NCI-H748 (cell line): ENCODE data around the gene WNT7B.

ENCODE experiments used
- DNase-seq: peaks from one replicate; lab custom pipeline; 2025; ENCODE audit not compliant: unreplicated experiment; lab: John Stamatoyannopoulos, UW

The WNT7B gene

DNA sequence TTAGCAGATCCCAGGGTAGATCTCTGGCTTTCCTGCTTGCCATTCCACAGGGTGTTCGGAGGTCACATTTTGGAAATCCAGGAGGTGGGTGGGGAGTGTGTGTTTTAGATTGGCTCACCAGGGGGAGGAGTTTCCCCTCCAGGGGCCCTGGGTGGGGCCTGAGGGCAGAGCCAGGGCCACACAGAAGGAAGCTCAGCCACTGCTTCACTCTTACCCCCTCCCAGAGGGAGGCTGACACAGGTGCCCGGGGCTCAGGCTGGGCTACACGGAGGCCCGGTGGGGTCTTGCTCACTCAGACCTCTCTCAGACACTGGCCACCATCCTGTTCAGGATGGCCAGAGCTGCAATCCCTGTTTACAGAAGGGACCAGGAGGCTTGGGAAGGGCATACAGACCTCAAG, 2.5 kb downstream of the WNT7B start:
- DNase-seq, result no peak

DNA sequence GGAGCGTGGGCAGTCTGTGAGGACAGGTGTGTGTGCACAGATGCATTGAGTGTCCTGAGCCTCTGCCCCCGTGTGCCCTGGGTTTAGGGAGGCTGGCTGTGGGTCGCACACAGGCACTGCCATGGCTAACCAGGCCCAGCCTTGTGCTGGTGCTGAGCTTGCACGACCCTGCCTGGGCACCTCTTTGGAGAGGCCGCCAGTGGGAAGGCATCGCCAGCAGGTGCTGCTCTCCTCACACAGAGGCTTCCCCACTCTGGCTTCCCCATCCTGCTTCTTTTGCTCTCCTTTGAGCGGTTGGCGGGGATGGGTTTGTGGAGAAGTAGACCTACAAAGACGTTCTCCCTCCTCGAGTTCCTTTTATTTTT, 4.1 kb downstream of the WNT7B start:
- DNase-seq, result no peak

GRCh38 chr22:45972091-45972888, 4.7 kb downstream of the WNT7B start:
- no peak for DNase-seq

DNA sequence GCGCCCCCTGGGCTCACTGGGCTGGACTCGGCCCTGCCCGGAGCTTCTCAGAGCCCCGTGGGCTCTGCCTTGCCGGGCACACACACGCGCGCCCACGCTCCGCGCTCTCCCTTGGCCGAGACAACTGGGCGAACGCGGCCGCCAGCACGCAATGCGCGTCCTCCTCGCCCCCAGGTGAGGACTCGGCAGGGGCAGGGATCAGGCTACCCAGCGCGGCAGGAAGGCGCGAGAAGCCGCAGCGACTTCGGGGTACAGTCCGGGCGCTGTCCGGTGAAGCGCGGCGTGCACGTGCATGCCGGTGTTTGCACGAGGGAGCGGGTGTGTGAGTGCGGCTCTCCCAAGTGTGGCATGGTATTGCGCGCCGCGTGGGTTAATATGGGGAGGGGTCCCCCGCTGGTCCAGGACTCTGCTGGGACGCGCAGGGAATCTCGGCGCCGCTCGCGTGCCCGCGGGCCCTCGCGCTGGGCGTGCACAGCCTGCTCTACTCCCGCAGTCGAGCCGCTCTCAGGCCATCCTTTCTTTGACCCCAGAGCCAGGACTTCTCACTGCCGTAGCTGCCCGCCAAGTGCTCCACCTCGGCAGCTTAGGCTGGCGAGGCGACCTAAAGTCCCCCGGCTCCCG, 5.4 kb downstream of the WNT7B start:
- no peak for DNase-seq

DNA sequence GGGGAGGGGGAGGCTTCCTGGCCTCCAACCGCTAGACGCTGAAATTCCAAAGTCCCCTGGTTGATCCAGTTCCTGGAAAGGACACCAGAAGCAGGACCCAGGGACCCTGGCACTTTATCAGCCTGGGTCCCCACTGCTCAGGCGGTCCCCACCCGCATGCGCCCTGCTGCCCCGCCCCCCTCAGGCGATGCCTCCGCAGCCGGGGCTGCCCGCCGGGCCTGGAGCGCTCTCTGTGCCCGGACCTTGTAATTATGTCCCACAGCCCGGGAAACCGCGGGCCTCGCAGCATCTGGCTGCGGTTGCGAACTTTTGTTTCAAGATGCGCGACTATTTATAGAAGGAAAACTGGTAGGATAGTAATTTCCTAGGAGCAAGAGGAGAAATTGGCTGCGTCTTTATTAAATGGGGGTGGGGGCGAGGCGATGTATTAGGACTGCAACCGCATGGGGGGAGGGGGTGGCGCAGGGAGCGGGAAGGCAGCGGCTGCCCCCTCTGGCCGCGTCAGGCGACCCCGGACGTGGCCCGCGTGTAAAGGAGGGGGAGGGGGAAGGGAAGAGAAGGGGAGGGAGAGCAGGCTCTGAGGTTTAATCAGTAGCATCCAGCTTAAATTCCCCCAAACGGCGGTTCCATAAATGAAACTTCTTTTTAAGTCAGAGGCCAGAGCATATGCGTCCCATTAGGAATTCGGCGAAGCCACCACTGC, 6.1 kb downstream of the WNT7B start:
- DNase-seq, result peak; percentile 43

DNA sequence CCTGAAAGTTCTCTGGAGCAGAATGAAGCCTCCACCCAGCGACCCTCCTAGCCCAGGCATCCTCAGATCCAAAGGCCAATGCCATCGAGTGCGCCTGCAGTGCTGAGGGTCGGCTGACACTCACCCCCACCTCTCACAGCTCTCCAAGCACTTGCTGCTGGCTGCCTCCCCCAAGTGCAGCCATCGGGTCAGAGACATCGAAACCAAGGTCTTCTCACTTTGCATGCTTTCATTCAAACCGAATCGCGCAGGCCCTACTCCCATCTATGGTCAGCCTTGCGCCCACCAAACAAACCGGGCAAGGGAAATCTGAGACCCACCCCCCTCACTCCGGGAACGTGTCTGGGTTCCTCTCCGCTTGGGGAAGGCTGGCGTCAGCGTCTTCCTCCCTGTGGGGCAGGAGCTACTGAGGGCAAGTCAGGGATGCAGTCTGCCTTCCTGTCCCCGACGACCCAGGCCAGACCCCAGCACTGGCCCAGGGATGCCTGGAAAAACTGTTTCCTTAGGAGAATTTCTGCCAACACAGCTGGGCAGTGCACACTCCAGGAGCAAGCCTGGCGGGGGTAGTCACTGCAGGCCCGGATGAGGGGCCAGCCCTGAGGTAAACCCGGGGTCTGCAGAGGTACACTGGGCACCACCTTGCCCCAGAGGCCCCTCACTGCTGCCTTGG, 7.0 kb downstream of the WNT7B start:
- no peak for DNase-seq

GRCh38 chr22:45969414-45969799, 7.6 kb downstream of the WNT7B start:
- DNase-seq, result no peak

DNA sequence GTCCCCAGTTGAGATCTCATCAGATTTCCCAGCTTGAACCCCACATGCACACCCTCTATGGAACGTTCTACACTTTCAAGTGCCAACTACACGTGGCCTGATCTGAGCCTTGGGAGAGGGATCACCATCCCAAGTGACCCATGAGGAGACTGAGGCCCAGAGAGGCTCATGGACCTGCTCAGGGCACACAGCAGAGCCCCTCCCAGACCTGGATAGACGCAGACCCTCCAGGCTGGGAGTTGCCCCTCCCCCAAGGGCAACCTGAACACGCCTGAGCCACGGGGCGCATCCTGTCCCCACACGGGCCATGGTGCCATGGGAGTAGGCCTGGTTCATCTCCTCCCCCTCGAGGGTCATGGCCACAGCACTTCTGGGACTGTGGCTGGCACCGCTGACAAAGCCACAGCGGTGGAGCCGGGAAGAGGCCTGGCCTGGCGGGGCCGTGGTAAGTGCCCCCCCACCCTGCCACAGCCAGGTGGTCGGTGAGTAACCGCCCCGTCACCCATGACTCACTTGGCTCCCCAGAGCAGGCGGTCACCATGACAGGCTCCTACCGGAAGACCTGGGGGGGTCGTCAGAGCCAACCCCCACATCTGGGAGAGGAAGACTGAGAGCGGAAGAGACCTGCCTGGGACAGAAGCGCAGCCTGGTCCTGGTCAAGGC, 8.1 kb downstream of the WNT7B start:
- DNase-seq, result no peak

DNA sequence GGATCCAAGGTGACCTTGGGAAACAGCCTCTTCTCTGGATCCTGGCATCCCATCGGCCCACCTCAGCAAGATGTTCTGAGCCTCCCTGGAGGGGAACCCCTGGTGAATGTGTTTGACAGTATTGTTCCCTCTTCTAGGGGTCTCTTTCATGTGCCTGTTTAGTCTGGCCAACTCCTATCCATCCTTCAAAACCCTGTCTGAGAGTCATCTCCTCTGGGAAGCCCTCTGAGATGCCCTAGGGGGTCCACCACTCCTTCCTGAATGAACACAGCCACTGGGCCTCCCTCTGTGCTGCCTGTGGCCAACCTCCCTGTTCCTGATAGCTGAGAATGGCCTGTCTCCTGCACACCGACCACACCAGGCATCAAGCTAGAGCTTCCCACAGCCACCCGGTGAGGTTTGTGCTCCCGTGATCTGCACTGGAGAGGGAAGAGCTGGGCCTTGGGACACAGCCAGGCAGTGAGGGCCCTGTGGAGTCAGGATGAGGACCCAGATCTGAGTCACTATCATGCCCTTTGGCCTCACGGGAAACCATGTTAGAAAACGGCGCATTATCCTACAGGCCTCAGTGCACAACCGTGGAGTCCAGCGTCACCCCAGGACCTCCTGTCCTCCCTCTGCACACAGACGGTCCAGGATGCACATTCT, 8.8 kb downstream of the WNT7B start:
- no peak for DNase-seq

GRCh38 chr22:45966895-45967365, 10.0 kb downstream of the WNT7B start:
- no peak for DNase-seq

GRCh38 chr22:45966320-45966894, 10.6 kb downstream of the WNT7B start:
- DNase-seq, result peak; percentile 78

GRCh38 chr22:45965563-45965962, 11.4 kb downstream of the WNT7B start:
- DNase-seq, result no peak

DNA sequence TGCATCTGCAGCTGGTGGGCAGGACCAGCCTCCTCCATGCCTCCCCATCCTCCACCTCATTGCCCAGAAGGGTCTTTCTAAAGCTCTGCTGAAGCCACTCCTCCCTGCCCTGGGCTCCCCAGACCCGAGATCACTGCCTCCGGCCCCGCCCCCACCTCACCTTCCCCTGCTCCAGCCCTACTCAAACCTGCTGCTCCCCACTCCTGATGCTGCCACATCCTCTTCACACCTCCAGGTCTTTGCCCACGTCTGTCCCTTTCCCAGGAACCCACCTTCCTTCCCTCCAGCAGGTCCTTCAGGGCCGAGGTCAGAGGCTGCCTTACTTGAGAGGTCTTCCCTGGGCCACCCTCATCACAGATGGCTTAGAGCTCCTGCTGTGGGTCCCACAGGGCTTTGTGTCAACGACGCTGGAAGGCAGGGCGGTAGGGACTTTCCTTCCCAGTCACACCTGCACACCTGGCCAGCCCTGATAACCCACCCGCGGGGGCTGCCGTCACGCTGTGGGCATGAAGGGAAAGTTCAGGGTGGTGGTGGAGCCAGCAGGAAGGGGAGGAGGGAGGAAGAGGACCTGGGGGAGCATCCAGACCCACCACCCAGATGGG, 11.9 kb downstream of the WNT7B start:
- DNase-seq, result no peak

- DNase-seq, result no peak
Measured at GRCh38 chr22:45964372-45964771, 12.6 kb downstream of the WNT7B start.

- DNase-seq, result no peak
Measured at GRCh38 chr22:45963821-45964220, 13.1 kb downstream of the WNT7B start.

DNA sequence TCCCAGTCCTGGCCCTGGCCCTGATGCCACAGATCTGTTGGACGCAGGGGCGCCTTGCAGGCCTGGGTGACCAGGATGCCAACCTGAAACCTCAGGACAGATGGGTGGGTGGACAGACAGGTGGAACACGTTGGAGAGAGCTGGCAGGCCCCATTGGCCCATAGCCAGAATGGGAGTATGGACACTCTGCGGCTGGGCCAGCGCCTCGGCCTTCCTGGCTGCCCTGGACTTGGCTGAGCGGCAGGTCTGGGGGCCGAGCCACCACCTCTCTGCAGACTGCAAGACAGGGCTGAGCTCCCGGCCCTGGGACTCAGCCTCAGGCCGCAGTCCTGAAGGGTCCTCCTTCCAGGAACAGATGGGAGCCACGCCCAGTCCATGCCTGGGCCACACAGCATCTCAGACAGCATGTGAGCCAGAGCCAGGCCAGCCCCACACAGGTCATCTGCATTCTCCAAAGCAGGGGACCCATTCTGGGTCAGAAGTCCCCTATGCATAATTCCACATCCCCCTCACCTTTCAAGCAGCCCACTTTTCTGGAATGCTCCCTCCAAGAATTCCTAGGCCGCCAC, 14.1 kb downstream of the WNT7B start:
- DNase-seq, result no peak

- DNase-seq, result no peak
Measured at GRCh38 chr22:45962434-45962718, 14.6 kb downstream of the WNT7B start.

GRCh38 chr22:45961679-45962433, 15.1 kb downstream of the WNT7B start:
- DNase-seq, result no peak
